CD4-positive, alpha-beta T cell treated with Interleukin-10 for 1 hour (primary cell): ENCODE results near the gene MEIS1.

Experiments
- DNase-seq: peaks from one replicate; pipeline ENCODE4 v3.0.0-alpha.2; 2020

Gene MEIS1

DNA sequence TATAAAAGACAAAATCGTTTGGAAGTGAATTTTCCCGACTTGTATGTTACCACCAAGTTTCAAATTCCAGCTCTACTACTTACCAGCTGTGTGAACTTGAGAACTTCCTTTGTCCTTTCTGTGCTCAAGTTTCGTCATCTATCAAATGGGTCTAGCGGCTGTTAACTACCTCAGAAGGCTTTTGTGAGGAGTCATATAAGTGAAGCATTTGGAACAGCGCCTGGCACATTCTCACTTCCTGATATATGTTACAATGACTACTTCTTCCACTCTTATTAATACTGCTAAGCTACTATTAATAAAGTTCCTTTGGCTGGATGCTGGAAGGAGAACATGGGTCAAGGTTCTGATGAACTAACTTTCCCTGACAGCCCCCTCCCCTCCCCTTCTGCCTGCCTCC, 104.5 kb downstream of the MEIS1 start:
- no peak for DNase-seq

DNA sequence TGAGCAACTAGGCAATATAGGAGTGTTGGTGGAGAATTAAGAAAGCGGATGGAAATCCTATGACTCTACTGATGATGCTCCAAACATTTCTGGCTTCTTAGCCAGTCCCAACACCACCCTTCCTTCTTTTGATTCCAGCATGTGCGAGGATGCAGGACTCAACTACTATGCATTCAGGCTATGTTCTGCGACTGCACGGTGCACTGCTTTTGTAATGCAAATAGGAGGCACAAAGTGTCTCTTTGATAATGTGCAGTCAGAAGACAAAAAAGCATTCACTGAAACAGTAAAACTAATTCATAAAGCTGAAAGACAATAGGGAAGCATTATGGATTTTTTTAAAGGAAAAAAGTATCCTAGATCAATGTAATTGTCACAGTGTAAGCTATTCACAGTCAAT, 106.7 kb downstream of the MEIS1 start:
- DNase-seq = no peak

DNA sequence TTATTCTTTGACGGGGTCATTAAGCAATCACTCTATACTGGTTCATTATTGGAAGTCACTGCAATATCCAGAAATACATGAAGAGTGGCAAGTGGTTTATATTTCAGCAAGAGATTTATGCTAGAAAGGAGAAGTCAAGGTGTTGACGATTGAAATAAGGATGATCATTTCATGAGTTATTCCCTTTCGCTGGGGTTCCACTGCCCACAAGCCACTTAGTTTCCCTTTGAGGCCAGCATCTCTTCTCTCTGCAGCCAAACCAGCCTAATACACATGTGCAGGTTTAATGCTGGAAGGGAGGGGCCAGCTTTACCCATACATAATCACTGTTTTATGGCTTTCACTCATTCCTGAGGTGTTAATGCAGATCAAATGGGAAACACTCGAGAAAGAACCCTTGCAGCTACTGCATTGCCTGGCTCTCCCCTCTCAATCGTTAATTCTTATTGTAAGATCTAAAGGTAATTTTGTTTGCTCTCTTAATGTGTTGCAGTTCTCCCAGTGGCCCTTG, 108.4 kb downstream of the MEIS1 start:
- no peak for DNase-seq

DNA sequence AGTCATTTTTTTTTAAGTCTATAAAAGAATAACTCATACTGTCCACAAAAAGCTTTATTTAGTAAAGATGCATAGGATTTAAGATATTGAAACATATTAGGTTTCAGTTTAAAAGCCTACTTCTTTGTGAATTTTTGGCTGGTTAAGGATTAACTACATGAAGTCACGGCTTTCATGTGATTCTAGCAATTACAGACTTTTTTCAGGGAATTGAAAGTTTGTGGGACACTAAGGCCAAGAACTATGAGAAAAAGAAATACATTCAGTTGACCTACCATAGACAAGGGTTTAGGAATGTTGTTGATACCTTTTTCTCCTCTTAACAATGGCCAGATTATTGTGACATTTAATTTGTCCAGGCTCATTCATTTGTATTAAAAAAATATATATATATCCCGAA, 109.3 kb downstream of the MEIS1 start:
- no peak for DNase-seq

DNA sequence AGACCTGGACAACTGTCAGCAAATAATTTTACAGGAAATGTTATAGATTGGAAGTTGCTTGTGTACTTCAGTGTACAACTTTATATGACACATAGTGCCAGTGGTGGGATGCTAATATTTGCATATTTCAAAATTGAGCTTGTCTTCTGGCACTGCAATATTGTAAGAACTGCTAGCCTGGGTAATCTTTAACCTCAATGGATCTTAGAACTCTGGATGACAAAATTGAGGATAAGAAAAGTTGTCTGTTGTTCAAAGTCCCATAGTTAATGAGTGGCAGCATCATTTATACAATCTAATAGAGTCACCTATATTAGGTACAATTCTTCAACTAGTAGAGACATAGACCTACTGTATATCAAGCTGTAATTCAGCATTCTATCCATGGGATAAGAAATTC, 110.3 kb downstream of the MEIS1 start:
- DNase-seq = no peak

DNA sequence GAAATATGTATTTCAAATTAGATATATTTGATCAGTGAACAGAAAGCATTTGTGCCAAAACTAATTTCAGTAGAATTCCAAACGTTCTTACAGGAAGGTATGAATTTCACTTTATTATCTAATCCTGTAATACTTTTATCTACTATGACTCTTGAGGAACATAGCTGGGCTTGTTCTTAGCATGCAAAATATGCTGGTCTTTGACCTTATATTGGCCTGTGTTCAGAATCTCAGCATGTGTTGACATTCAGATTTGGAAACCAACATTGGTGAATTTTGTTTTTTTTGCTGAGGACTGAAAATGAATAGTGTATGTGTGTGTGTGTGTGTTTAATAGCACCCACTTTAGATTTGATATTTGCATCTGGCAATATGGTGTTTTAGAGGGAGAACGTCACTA, 112.2 kb downstream of the MEIS1 start:
- no peak for DNase-seq

DNA sequence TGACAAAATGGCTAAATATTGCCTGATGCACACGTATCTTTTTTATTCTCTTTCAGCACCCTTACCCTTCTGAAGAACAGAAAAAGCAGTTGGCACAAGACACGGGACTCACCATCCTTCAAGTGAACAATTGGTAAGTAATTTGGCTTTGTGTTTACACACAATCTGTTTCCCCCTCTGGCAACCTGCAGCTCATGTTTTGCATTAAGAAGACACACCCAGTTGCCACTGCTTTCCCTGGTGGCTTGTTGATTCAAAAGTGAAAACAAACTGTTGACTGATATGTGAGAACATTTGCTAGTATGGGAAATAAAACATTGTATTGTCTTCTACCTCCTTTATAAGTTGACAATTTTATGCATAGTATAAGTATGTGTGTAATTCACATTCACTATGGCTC, 113.0 kb downstream of the MEIS1 start:
- no peak for DNase-seq

DNA sequence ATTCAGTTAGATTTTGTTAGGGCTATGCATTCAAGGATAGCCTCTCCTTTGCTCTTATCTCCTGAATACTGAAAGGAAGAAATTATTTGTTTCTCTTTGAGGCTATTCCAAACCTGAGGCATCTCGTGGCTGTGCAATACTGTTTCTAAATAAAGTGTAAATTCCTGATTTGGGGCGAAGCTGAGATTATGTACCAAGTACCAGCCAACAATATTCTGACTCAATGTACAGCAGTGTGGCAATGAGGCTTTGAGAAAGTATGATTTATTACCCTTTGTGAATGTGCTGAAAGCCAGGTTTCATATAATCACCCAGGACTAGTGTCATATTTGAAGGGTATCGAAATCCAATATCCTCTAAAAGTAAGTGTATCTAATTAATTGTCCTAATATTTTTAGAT, 113.5 kb downstream of the MEIS1 start:
- DNase-seq = no peak

DNA sequence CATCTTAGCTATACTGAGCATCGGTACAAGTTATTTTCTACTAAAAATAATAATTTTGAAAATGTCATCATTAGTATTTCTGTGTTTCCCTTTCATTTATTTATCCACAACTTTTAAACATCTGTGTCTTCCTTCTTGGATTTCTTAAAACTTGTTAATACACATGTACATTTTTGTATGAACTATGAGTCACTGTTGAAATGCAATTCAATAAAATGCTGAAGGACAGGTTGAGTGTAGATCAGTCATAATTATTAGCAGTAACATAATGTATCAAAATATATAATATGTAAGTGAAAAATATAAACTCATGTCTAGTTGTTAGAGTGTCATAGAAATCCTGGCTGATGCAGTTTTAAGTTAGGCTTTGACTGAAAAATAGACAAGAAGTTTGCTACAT, 115.9 kb downstream of the MEIS1 start:
- no peak for DNase-seq

DNA sequence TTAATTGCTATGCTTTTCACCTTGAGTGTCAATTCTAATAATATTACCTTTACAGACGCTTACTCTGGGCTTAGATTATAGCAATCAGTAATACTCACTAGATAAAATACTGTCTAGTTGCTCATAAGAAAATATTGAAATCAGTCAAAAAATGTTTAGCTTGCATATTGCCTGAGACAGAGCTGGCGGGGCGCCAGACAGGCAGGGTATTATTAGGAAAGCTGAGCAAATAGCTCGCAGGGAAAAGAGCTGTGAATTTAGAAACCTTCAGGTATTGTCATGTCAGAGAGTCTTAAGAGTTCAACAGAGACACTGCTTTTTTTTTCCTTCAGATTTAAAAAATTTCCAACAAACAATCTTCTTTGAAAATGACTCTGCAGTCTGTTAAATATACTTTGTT, 118.4 kb downstream of the MEIS1 start:
- DNase-seq = no peak

DNA sequence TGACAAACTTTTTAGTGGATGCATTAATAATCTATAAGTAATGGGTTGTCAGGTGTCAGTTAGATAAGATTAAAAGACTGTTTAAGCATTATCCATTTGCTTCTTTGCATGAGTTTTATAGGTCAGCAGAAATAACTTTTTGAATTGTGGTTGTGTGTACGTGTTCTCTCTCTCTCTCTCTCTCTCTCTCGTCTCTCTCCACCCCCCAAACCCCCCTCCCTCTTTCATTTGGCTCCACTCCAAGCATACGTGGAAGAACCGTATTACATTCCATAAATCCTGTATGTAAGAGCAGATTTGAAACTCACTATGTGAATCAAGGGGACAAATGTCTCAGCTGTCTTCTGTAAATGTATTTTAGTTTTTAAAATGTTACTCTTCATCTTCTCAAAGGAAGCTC, 120.2 kb downstream of the MEIS1 start:
- no peak for DNase-seq

DNA sequence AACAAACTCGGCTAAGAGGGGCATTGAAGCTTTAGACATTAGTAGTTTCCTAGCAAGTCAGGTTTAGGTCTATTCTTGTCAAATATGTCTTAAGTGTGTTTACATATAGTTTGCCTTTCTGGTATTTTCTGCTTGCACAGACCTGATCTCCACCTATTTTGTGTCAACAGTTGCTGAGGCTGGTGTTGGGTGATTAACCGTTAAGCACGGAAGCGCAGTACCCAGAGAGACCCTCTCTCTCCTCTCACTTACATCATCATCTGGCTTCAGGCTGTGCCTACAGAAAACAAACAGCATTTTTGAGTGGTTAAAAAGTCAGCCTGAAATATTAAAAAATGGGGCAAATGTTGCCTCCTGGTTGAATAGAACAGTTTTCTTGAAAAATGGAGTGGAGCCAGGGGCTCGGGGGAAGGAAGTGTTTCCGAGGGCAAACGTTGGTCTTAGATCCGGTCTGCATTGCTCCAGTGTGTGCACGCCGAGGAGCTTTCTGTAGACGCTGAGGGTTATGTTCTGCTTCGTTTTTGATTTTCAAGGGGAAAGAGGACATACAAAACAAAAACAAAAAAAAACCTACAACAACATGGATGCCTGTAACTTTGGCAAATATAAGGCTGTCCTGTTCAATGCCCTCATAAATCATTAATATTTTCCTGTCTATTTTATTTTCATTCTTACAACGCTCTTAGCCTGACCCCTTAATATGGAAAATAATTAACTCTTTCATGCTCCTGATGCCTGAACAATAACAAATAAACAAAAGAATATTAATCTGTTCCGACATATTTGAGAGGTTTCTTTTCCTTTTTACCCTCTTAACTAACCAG, 120.8 kb downstream of the MEIS1 start:
- DNase-seq = no peak

DNA sequence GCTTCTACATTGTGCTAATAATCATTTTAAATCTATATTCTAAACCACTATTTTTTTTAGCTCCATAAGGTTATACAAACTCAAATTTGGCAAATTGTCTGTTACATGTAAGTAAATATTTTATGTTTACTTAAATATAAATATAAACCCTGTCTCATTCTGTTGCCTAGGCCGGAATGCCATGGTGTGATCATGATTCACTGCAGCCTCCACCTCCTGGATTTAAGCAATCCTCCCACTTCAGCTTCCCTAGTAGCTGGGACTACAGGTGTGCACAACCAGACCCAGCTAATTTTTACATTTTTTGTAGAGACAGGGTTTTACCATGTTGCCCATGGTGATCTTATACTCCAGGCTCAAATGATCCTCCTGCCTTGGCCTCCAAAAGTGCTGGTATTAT, 124.7 kb downstream of the MEIS1 start:
- no peak for DNase-seq

DNA sequence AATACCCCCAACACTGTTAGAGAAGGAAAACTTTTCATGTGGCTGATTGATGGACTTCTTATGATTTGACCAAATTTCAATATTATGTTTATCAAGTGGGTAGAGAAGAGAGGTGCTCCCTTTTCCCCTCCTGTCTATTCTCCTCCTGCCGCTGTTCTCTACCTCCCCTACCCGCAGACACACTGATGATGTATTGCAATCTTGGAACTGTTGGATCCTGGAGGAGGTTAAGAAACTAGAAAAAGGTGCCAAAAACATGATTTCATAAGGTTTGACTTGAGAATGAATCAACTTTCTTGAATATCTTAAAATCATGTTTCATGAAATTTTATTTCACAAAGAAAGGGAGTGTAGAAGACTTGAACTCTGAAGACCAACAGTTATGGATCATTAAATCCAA, 125.8 kb downstream of the MEIS1 start:
- no peak for DNase-seq

DNA sequence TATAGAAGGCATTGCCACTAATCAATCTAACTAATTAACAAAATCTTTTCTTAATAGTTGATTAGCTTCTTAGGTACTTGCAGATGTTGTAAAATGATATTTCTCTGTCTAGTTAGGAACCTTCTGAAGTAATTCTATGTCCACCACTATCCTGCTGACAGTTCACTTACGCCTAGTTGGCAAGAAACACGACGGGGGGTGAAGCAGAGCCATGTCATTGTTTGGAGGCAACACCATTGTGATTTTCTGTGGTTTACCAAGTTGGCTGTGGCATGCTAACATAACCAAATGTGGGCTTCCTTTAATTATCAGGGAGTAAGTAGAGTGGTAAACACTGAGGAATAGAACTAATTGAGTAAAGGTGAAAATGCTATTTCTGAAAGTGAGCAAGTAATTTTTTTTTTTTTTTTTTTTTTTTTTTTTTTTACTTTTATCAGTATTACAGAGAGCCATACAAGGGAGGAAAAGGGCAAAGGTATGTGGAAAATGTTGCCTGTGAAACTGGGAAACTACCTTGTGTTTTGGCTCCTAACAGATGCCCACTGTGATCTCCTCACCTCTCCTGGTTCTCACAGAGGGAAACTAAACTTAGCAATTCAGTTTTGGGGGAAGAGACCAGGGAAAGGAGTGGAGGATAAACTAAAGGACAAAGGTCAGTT, 126.8 kb downstream of the MEIS1 start:
- DNase-seq = no peak

DNA sequence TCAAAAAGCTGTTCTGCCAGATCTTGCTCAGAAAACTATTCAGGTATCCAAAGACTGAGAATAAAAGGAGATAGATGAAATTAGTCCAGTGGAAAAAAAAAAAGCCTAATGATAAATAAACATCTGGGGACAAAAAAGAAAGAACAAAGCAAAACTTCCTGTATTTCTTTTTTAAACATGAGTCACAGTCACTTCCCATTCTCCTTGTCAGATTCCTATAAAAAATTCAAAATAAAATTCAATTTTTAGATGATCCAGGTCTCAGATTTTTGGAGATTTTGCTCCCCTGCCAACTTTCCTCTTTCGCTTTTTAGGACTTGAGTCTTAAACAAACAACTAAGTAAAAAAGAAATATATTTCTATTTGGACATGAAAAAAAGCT, 127.4 kb downstream of the MEIS1 start:
- DNase-seq = no peak

DNA sequence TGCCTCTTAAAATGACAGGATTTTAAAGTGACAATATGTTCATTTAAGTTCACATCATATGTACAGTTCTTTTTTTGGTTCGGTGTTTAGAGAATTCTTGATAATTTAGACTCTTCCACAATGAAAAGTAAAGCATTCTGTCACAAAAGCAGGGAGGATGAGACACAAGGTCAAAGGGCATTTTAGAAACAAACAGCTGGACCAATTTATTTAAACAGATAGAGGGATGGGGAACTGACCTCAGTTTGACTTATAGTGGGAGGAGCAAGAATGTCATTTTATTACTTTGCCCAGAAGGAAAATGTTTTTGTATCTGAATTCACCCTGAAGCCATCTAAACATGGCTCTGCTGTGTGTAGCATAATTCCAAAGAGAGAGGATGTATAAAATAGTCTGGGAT, 128.5 kb downstream of the MEIS1 start:
- no peak for DNase-seq

DNA sequence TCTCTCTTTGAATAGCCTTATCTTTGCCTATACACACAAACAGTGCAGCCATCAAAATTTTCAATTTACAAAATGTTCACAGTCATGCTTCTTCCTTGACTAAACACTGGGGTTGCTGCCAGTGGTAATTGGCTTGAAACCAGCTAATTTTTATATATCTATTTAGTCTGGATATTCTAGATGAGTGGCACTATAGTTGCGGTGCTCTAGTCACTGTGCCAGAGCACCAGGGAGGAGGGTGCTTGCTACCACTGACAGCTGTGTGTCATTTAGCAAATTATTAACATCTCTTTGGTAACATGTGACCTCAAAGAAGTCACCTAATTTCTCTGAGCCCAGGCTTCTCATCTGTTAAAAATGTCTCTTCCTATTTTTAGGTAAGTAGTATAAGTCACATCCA, 130.4 kb downstream of the MEIS1 start:
- DNase-seq = no peak

DNA sequence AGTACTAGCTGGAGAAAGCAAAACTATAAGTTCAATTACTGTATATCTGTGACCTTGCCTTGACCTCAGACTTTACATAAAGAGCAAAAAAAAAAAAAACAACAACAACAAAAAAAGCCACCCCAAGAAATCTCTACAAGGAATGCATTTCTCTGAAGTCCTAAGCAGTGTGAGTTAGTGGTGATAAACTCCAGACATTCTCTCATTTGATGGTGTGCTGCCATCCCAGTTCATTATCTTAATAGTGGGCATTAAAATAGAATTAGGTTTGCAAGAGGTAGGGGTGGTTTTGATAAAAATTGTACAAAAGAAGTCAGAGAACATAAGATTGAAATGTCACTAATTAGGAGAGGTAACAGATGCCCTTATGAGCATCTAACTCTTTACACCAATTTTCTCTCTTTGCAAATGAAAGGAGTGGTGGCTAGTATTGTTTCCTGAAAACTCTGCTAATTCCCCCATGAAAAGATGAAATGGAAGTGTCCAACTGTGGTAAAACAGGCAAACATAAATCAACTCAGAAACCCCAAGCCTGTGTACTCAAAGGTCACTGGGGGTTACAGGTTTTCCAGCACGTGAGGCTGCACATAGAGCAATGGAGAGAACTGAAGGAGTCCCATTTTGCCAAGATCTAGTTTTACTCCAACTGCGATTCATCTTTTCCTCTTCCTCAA, 131.9 kb downstream of the MEIS1 start:
- DNase-seq = no peak

DNA sequence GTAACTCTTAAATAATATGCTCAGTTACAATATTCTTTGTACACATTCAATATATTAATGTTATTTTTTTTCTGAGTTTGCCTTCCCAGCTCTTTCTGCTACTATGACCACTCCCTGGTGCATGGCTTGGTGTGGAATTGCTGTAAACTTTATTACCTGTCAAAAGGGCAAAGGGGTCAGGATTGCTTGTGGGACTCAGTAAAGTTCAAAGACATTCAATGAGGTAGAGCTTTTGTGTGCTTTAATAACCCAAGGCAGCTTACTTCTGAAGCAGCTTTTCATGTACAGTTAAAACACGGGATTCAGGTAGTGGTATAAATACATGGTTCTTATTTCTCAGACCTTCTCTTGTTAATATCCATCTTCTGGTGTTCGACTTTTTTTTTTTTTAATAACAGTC, 132.8 kb downstream of the MEIS1 start:
- no peak for DNase-seq

DNA sequence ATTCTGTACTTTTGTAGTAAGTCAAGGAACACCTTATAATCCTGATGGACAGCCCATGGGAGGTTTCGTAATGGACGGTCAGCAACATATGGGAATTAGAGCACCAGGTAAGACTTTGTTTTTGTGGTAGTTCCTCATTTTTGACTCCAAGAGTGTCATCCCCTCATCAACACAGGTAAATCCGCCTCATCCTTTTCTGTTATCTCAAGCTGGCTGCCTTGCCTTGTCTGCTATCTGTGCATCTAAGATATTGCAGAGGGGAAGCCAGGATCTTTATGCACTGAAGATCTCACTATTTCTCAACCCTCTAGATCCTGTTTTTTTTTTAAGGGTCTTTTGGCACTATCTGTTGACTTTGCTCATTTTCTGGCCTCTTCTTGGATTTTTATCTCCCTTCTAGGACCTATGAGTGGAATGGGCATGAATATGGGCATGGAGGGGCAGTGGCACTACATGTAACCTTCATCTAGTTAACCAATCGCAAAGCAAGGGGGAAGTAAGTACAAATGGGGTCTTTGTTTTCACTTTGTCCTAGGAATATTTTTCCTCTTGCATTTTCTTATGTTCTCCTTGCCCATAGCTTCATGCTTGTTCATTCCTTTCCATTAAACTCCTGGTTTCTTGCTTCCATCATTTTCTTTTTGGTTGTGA, 133.8 kb downstream of the MEIS1 start:
- DNase-seq = no peak

DNA sequence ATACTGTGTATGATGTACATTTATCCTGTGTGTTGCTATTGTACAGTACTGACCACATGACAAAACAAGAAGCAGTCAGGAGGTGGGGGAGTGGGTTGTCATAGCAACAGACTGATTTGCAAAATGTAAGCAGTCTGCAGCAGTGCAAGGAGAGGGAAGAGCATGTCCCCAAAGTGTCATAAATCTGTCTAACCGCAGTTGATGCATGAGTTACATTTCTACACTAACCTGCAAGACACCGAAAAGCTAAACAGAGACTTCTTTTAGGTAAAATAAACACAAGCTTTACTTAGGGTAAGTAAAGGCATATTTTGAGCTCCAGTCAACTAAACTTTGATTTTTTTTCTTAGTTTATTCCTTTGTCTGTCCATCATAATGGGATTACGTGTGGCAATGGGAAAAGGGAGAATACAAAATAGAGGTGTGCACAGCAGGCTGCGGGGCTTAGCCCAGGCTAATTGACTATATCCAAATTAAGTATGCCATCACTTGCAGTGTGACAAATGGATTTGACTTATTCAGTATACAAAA, 134.5 kb downstream of the MEIS1 start:
- DNase-seq = no peak

DNA sequence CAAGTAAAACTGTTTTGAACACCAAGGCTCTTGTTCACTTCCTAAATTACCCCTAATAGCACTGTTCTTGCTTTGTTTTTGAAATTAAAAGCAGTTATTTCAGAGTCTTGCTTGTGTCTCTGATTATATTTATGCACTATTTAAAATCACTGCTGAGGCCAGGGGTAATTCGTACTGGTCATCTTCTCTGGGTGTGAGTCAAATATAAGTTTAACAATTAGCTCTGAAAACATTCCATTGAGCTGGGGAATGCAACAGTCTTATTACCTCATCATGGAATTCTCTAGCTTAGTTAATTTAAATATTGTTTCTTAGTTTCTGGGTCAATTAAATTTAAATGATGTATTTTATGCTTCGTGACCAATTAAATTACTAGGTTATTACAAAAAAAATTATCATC, 135.0 kb downstream of the MEIS1 start:
- no peak for DNase-seq
